ENCODE results near the gene DDIT3. TPM values are rescaled to one million over a fixed set of nuclear protein-coding genes. Genes with fewer than 3 reads are reported as not detected.

DDIT3 gene
- total RNA-seq, 1 experiment from 2014 or later = 27.4 TPM

DNA sequence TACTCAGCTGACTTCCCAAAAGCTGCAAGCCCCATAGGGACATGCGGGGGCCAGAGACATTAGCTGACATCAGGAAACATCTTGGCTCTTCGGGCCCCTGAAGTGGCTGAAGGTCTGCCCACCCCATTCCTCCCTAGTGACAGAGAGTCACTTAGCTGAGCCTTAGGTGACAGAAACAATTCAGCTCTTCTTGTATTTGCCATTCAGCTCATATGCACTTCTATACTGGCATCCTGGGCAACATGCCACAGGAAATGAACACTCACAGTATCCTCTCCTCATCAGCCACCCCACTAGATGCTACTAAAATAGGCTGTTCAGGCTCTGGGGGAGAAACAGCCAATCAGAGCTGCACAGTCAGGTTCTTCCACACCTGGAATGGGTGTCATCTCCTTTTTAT, 23.3 kb upstream of the DDIT3 start:
- Histone ChIP-seq H3K27me3 (ENCODE audit: low read length) (no peaks in the 10 kb centered on the region), H3K4me1 (ENCODE audit: insufficient read depth, low read length) (peaks cover 15% of the 10 kb centered on the region), H3K4me2 (ENCODE audit: low read length) (no peak overlapping the region), H3K9ac (ENCODE audit: low read length) (no peak overlapping the region), H2AFZ (ENCODE audit: low read length) (no peak overlapping the region), H3K79me2 (ENCODE audit: low read length) (peaks cover 26% of the 10 kb centered on the region), H4K20me1 (ENCODE audit: low read length) (no peaks in the 10 kb centered on the region), H3F3A (ENCODE audit: low read length, unreplicated experiment) (no peaks in the 10 kb centered on the region), H3K27ac (ENCODE audit: low read length) (no peak overlapping the region), H3K9me3 (ENCODE audit: low read length) (no peaks in the 10 kb centered on the region), H3K9me2 (replicated peaks; ENCODE audit: low read length) (no peaks in the 10 kb centered on the region), H3K36me3 (ENCODE audit: low read depth, low read length) (peaks cover 19% of the 10 kb centered on the region; the same call in 1 of the 2 replicates), H3K4me3 (ENCODE audit: low read length) (no peak overlapping the region)
- no TSS peak for BruUV-seq (replicated peaks)
- CTCF ChIA-PET = no interaction called here
- DNase-seq (peak; percentile 29), ATAC-seq (no peak)
- no peak for TF ChIP-seq EZH2phosphoT487 (IDR thresholded peaks at IDR 0.05; ENCODE audit: borderline replicate concordance, low read length)
- TF ChIP-seq, protein P1, sequence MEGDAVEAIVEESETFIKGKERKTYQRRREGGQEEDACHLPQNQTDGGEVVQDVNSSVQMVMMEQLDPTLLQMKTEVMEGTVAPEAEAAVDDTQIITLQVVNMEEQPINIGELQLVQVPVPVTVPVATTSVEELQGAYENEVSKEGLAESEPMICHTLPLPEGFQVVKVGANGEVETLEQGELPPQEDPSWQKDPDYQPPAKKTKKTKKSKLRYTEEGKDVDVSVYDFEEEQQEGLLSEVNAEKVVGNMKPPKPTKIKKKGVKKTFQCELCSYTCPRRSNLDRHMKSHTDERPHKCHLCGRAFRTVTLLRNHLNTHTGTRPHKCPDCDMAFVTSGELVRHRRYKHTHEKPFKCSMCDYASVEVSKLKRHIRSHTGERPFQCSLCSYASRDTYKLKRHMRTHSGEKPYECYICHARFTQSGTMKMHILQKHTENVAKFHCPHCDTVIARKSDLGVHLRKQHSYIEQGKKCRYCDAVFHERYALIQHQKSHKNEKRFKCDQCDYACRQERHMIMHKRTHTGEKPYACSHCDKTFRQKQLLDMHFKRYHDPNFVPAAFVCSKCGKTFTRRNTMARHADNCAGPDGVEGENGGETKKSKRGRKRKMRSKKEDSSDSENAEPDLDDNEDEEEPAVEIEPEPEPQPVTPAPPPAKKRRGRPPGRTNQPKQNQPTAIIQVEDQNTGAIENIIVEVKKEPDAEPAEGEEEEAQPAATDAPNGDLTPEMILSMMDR (conservative IDR thresholded peaks at IDR 0.05; ENCODE audit: low read depth, low read length) = no peak
- no peak for TF ChIP-seq EZH2 (IDR thresholded peaks at IDR 0.05; ENCODE audit: low read length, unreplicated experiment)
- POLR2A ChIA-PET (ENCODE audit: unreplicated experiment) = interaction anchor here (0.6 kb wide), 1 partner anchor 41 kb away, joined by 3 read pairs; no protein-coding TSS in a partner anchor
- intact Hi-C loops (cut with micrococcal nuclease) = no loop called here

DNA sequence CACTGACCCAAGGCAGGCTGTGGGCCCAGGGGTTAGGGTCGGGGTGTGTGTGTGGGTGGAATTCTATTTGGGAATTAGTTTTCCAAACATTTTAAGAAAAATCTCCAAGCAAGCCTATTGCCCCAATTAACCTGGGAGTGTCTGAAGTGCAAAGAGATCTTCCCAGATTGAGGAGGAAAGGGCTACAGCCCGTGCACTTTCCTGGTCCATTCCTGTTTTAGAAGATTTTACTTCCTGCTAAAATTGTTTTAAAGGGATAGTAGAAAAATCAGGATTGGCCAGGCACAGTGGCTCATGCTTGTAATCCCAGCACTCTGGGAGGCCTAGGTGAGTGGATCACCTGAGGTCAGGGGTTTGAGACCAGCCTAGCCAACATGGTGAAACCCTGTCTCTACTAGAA, 21.4 kb upstream of the DDIT3 start:
- H4K20me1 ChIP-seq (ENCODE audit: low read length) = no peaks in the 10 kb centered on the region
- H3K27ac ChIP-seq (ENCODE audit: low read length) = no peak overlapping the region
- TF ChIP-seq, protein P1 (conservative IDR thresholded peaks at IDR 0.05; ENCODE audit: low read depth, low read length) = no peak
- TF ChIP-seq EZH2phosphoT487 (IDR thresholded peaks at IDR 0.05; ENCODE audit: borderline replicate concordance, low read length) = no peak
- no peak for TF ChIP-seq EZH2 (IDR thresholded peaks at IDR 0.05; ENCODE audit: low read length, unreplicated experiment)
- no peaks in the 10 kb centered on the region for H3K9me2 ChIP-seq (replicated peaks; ENCODE audit: low read length)
- peaks cover 12% of the 10 kb centered on the region for H3K4me1 ChIP-seq (ENCODE audit: insufficient read depth, low read length)
- ChIA-PET CTCF (no interaction called here), POLR2A (ENCODE audit: unreplicated experiment) (no interaction called here)
- ATAC-seq (no peak), DNase-seq (no peak)
- H3K27me3 ChIP-seq (ENCODE audit: low read length) = no peaks in the 10 kb centered on the region
- H3K9me3 ChIP-seq (ENCODE audit: low read length) = no peaks in the 10 kb centered on the region
- H2AFZ ChIP-seq (ENCODE audit: low read length) = no peak overlapping the region
- peaks cover 19% of the 10 kb centered on the region; the same call in 1 of the 2 replicates for H3K36me3 ChIP-seq (ENCODE audit: low read depth, low read length)
- H3K9ac ChIP-seq (ENCODE audit: low read length) = no peak overlapping the region
- H3K4me2 ChIP-seq (ENCODE audit: low read length) = no peak overlapping the region
- peaks cover 24% of the 10 kb centered on the region for H3K79me2 ChIP-seq (ENCODE audit: low read length)
- H3K4me3 ChIP-seq (ENCODE audit: low read length) = no peak overlapping the region
- intact Hi-C loops (cut with micrococcal nuclease) = no loop called here
- H3F3A ChIP-seq (ENCODE audit: low read length, unreplicated experiment) = no peaks in the 10 kb centered on the region
- no TSS peak for BruUV-seq (replicated peaks)

GRCh38 chr12:57541001-57541400, 20.7 kb upstream of the DDIT3 start:
- no peak overlapping the region for H3K4me3 ChIP-seq (ENCODE audit: low read length)
- ChIA-PET CTCF (no interaction called here), POLR2A (ENCODE audit: unreplicated experiment) (no interaction called here)
- H3K4me2 ChIP-seq (ENCODE audit: low read length) = no peak overlapping the region
- H3K27ac ChIP-seq (ENCODE audit: low read length) = no peak overlapping the region
- ATAC-seq (no peak), DNase-seq (no peak)
- H3F3A ChIP-seq (ENCODE audit: low read length, unreplicated experiment) = no peaks in the 10 kb centered on the region
- intact Hi-C loops (cut with micrococcal nuclease) = no loop called here
- TF ChIP-seq EZH2 (IDR thresholded peaks at IDR 0.05; ENCODE audit: low read length, unreplicated experiment) (no peak), EZH2phosphoT487 (IDR thresholded peaks at IDR 0.05; ENCODE audit: borderline replicate concordance, low read length) (no peak)
- TF ChIP-seq, protein P1 (conservative IDR thresholded peaks at IDR 0.05; ENCODE audit: low read depth, low read length) = no peak
- BruUV-seq (replicated peaks) = no TSS peak
- H3K79me2 ChIP-seq (ENCODE audit: low read length) = peaks cover 16% of the 10 kb centered on the region
- peaks cover 19% of the 10 kb centered on the region; the same call in 1 of the 2 replicates for H3K36me3 ChIP-seq (ENCODE audit: low read depth, low read length)
- H3K9me3 ChIP-seq (ENCODE audit: low read length) = no peaks in the 10 kb centered on the region
- H4K20me1 ChIP-seq (ENCODE audit: low read length) = no peaks in the 10 kb centered on the region
- no peaks in the 10 kb centered on the region for H3K9me2 ChIP-seq (replicated peaks; ENCODE audit: low read length)
- H2AFZ ChIP-seq (ENCODE audit: low read length) = no peak overlapping the region
- H3K4me1 ChIP-seq (ENCODE audit: insufficient read depth, low read length) = peaks cover 9% of the 10 kb centered on the region
- H3K27me3 ChIP-seq (ENCODE audit: low read length) = no peaks in the 10 kb centered on the region
- no peak overlapping the region for H3K9ac ChIP-seq (ENCODE audit: low read length)

Measured in PC-3 (cell line).